Superior temporal gyrus (tissue), 1 donor: ENCODE data around the gene RANBP17.

Experiments
- DNase-seq: peaks from one replicate; pipeline ENCODE4 v3.0.0-alpha.2; 2016; ENCODE audit errors: extremely low spot score

The RANBP17 gene

DNA sequence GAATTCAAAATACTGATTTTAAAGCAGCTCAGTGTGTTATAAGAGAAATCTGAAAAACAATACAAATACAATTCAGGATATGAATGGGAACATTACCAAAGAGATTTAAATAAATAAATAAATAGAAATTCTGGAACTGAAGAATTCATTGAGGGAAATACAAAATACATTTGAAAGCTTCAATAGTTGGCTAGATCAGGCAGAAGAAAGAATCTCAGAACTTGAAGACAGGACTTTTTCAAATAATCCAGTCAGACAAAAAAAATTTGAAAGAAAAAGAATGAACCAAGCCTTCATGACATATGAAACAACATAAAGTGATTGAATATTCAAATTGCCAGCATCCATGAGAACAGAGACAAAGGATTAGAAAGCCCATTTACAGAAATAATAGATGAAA is 387.6 kb downstream of the RANBP17 start:
- DNase-seq, result no peak

DNA sequence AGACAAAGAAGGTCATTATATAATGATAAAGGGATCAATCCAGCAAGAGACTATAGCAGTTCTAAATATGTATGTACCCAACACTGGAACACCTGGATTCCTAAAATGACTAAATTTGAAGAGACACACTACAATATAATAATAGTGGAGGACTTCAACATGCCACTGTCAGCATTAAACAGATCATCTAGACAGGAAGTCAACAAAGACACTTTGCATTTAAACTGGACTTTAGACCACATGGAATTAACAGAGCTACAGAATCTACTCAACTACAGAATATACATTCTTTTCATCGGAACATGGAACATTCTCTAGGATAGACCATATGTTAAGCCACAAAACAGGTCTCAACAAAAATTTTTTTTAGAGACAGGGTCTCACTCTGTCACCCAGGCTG is 388.9 kb downstream of the RANBP17 start:
- DNase-seq, result no peak

DNA sequence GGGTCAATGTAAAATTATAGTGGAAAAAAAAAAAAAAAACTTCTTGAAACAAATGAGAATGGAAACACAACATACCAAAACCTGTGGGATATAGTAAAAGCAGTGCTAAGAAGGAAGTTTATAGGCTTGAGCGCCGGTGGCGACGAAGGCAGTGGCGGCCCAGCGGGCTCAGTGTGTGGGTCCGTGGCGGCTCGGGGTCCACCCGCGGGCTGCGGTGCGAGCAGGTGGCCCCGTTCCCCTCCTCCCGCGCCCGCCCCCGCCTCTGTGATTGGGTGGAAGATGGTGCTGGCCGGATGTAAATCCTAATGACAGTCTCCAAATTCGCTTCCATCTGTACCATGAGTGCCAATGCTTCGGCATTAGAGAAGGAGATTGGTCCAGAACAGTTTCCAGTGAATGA is 389.7 kb downstream of the RANBP17 start:
- DNase-seq, result no peak

GRCh38 chr5:171252674-171253073 is 390.9 kb downstream of the RANBP17 start:
- DNase-seq, result no peak

GRCh38 chr5:171258737-171259415 is 397.1 kb downstream of the RANBP17 start:
- no peak for DNase-seq

DNA sequence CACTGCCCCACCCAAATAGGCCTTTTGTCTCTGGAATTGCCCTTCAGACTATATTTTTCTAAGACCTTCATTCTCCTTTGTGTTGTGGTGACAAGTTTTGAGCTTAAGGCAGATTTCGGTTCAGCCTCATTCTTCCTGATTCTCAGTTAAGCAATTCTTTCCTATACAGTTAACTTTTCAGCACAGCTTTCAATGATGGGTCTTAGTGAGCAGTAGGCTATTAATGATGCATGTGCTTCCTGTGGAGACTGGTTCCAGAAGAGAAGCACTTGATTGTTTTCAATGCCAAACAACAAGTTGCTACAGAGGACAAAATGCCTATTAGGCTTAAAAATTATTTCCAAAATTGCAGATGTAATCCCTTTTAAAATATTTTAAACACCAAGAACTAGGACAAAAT is 399.5 kb downstream of the RANBP17 start:
- no peak for DNase-seq

GRCh38 chr5:171261904-171262303 is 400.1 kb downstream of the RANBP17 start:
- DNase-seq, result no peak

GRCh38 chr5:171263181-171263580 is 401.4 kb downstream of the RANBP17 start:
- no peak for DNase-seq

GRCh38 chr5:171264843-171265242 is 403.0 kb downstream of the RANBP17 start:
- DNase-seq, result no peak

- DNase-seq, result no peak
Observed at GRCh38 chr5:171268700-171269620, 407.1 kb downstream of the RANBP17 start.

DNA sequence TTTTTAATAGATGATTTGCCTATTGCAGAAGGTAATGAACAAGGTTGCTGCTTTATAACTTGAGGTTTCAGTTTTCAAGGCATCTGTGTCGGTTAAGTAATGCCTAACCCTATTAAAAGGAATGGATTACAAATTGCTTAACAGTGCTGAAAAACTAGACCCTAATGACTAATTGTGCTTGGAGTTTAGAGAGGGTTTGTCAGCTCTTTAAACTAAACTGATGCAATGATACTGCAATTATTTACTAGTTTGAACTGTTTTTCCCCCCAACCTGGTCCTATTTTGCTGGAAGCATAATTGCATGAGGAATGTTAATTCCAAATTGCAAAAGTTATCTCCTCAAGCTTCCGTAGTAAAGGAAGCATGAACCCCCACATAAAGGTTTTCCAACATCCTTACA is 407.9 kb downstream of the RANBP17 start:
- no peak for DNase-seq

GRCh38 chr5:171270136-171270535 is 408.3 kb downstream of the RANBP17 start:
- DNase-seq, result no peak

DNA sequence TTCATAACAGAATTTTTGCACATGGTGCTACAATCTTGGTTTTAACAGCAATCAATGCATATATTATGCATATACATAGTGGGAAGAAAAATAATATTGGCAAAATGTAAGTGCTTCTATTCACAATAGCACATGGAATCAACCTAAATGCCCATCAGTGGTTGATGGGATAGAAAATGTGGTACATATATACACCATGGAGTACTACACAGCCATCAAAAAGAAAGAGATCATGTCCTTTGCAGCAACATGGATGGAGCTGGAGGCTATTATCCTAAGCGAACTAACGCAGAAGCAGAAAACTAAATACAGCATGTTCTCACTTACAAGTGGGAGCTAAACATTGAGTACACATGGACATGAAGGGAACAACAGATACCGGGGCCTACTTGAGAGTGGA is 410.0 kb downstream of the RANBP17 start:
- no peak for DNase-seq

DNA sequence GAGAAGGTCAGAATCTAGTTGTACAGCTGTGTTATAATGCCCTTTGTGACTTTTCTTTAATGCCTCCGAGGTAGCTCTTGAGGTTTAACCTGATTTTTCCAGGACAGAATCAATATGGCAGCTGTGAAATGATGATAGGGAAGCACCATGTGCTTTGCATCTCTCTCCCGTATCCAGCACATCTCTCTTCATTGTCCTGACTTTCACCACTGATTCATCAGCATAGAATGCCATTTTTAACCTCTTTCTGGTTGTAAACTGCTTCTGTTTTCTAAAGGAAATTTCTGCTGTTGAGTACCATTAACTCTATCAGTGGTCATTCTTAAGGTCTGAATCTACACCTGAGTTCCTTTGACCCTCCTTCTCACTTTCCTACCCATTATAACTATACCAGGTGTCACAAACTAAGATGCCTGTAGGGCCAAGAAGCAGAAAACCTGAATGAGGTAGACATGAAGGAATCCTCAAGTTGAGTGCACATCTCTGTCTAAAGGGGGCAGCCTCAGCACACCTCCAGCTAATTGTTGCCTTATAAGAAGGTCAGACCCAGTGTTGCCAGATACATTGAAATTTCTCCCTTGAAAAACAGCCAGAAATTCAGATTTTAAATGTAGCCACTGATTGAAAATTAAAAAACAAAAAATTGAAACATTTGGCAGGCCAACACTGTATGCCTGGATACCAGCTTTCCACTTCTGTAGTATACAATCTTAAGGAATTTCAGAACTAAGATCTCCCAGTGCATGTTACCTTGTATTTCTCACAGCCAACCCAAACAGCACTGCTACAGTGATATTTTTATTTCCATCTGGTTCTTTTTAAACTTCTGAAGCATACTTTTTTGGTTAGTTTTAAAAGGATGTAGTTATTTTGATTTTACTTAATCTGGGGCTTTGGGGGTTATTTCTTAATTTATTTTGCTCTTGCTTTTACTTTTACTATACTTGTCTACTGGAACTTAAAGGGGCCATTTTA is 411.5 kb downstream of the RANBP17 start:
- DNase-seq, result no peak

- DNase-seq, result no peak
Observed at GRCh38 chr5:171275841-171276544, 414.2 kb downstream of the RANBP17 start.

DNA sequence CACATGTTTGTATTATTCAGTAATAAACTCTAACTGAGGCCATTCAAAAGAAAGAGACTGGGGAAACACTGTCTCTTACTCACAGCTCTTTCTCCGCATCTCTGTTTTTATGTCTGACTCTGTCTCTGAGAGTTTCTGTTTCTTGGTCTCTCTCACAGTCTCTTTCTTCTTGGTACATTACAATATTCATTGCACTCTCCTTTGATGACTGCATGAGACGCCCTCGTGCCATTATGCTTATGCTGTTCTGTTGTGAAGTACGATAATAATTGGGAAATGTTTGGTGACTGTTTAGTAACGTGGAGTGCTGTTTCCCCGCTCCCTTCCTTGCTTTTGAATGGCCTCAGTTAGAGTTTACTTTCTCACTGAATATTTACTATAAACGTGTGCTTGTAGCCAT is 421.9 kb downstream of the RANBP17 start:
- no peak for DNase-seq

GRCh38 chr5:171285465-171285864 is 423.6 kb downstream of the RANBP17 start:
- no peak for DNase-seq

DNA sequence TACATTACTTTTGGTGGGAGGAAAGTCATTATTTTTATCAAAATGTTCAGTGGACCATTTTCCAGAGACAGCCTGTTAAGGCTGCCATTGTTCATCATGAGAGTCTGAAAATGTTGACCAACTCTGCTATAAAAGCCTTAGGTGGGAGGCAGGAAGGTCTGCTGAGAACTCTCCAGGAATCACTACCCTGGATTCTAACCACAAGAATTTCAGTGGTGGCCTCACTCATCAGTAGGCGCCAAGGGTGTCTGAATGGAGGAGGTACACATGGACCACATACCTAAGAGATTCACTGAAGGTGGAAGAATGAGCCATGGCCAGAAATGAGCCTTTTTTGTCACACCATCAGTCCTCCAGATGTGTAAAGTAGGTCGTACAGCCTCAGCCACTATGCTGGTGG is 426.2 kb downstream of the RANBP17 start:
- DNase-seq, result no peak

- no peak for DNase-seq
Observed at GRCh38 chr5:171291371-171291770, 429.6 kb downstream of the RANBP17 start.

GRCh38 chr5:171295299-171295698 is 433.5 kb downstream of the RANBP17 start:
- no peak for DNase-seq

GRCh38 chr5:171295801-171296200 is 434.0 kb downstream of the RANBP17 start:
- no peak for DNase-seq
